ENCODE measurements around the gene USP35.

Gene USP35

DNA sequence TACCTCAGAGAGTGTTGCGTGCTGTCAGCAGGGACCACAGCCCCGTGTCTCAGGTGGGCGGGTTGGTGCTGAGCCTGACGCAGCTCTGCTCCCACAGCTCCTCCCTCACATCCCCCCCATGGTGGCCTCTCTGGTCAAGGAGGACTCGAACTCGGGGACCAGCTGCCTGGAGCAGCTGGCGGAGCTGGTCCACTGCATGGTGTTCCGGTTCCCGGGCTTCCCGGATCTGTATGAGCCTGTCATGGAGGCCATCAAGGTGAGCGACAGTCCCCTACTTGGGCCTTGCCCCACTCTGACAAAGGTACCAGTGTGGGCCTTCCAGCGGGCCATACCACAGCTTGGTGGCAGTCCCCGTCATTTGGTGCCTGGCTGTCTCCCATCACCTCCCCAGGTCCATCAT lies 11.8 kb downstream of the USP35 start:
- Mint-ChIP-seq H3K27me3 (no peaks in the 10 kb centered on the region), H3K4me3 (no peak overlapping the region), H3K27ac (no peak overlapping the region), H3K36me3 (peaks cover 3% of the 10 kb centered on the region), H3K4me1 (peaks cover 56% of the 10 kb centered on the region), H3K9me3 (no peaks in the 10 kb centered on the region)

DNA sequence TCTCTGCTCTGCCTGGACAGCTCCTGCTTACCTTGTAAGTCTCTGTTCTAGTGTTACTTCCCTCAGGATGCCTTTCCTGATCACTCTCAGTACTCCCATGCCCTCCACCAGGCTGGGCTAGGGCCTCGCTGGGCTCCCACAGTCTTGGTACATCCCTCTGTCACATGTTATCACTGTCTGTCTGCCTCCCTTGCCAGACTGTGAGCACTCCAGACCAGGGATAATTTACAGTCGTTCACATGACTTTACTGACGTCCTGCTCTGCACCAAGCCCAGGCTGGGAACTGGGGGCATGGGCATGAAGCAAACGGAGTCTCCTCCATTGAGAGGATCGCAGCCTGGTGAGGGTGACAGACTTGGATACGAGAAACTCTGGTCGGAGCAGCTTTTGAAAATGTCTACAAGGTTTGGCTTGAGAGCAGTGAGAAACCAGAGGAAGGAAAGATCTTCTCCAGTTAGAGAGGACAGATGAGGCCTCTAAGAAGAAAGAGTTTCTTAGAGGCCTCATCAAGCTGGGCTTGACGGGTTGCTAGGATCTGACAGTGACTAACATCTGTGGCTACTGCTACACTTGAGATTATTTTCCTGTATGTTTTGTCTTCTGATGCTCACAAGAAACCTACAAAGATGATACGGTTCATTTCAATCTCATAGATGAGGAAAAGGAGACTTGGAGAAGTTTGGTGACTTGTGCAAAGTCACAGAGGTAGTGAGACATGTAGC lies 12.5 kb downstream of the USP35 start:
- Mint-ChIP-seq H3K4me3 (peak overlapping the region; percentile 31), H3K4me1 (peaks cover 57% of the 10 kb centered on the region), H3K27me3 (no peaks in the 10 kb centered on the region), H3K36me3 (peaks cover 3% of the 10 kb centered on the region), H3K9me3 (no peaks in the 10 kb centered on the region), H3K27ac (peak overlapping the region; percentile 71)

DNA sequence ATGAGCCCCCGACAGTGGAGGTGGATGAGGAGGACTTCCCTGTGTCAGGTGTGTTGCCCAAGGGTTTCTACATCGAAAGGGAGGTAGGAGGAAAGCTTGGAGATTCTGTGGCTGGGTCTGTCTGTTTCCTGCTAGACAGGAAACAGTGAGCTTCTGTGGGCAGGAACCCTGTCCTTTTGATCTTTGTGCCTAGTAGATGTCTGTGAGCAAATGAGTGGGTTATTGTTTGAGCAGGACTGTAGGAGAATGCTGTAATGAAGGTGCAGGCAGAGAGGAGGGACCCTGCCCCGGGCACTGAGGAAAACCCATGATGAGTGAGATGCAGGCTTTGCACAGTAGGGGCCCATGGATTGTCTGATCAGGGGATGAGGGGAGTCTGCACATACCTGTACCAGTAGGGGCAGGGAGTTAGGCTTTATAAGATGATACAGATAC lies 14.0 kb downstream of the USP35 start:
- Mint-ChIP-seq H3K36me3 (peaks cover under 1% of the 10 kb centered on the region), H3K4me3 (peak overlapping the region; percentile 83), H3K27ac (peak overlapping the region; percentile 95), H3K4me1 (peaks cover 57% of the 10 kb centered on the region), H3K9me3 (no peaks in the 10 kb centered on the region), H3K27me3 (no peaks in the 10 kb centered on the region)

DNA sequence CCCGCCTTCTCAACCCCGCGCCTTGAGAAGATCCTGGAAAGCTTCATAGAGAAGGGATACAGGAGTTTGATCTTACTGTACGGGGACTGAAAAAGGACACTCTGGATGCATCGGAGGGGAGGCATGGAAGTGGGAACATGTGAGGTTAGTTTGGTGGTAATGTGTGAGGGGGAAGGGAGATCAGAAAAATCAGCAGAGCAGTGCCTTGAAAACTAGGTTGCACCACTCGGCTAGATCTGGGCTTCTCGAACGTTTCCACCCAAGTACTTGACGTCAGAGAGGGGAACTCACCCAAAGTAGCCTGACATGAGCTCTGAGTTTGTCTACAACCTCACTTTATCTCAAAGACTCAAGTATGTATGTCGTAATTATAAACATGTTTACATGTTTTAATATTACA lies 14.5 kb downstream of the USP35 start:
- Mint-ChIP-seq H3K36me3 (peaks cover 2% of the 10 kb centered on the region), H3K9me3 (no peaks in the 10 kb centered on the region), H3K27me3 (no peaks in the 10 kb centered on the region), H3K4me1 (peaks cover 57% of the 10 kb centered on the region), H3K27ac (peak overlapping the region; percentile 95), H3K4me3 (peak overlapping the region; percentile 83)

DNA sequence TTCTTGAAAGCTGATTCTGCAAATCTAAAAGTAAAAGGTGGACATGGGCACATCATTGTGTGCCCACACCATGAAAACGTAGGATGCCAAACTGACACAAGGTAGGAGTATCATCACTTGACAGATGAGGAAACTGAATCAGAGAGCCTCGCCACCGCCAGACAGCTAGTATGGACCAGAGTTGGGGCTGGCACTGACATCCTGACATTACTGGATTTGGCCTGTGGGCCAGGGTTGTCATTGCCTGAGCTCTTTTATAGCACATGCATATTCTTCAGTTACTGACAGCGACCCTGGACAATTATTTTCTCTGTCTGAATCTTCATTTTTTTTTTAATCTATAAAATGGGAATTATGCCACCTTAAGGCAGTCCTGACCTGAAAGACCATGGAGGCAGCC lies 16.5 kb downstream of the USP35 start:
- Mint-ChIP-seq H3K9me3 (no peaks in the 10 kb centered on the region), H3K4me1 (peaks cover 45% of the 10 kb centered on the region), H3K4me3 (no peak overlapping the region), H3K27ac (no peak overlapping the region), H3K36me3 (peaks cover 5% of the 10 kb centered on the region), H3K27me3 (no peaks in the 10 kb centered on the region)

DNA sequence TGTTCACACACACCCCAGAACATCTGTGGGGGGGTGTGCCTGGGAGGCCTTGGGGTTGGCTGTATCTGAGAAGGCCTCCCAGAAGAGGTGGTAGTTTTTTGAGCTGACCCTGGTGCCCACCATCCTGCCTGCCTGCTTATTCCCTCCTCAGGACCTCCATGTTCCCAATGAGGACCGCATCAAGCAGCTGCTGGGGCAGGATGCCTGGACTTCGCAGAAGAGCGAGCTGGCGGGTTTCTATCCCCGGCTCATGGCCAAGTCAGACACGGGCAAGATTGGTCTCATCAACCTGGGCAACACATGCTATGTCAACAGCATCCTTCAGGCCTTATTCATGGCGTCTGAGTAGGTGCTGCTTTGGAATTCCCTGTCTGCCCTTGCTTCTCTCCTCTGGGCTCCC lies 17.0 kb downstream of the USP35 start:
- Mint-ChIP-seq H3K4me1 (peaks cover 44% of the 10 kb centered on the region), H3K27me3 (no peaks in the 10 kb centered on the region), H3K4me3 (no peak overlapping the region), H3K36me3 (peaks cover 8% of the 10 kb centered on the region), H3K27ac (no peak overlapping the region), H3K9me3 (no peaks in the 10 kb centered on the region)

DNA sequence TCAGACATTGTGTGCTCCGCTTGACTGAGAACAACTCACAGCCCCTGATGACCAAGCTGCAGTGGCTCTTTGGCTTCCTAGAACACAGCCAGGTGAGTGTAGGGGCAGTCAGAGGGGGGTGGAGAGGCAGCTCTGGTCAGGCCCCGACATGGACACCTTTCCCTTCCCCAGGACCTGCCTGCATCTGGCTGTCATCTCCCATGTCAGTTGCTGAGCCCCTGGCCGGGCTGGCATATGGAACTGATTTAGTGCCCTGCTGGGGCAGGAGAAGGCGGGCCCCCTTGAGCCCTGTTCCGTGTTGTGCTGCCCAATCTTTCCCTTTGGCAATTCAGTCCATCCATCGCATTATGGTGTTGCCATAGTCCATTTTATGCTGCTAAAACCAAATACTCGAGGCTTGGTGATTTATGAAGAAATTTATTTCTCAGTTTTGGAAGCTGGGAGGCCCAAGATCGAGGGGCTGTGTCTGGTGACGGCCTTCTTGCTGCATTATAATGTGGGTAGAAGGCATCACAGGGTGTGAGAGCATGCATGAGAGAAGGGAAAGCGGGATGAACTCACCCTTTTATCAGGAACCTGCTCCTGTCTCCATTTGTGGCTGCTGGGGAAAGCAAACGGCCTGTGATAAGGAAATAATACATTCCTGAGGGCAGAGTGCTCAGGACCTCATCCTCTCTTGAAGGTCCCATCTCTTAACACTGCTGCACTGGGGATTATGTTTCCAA lies 19.0 kb downstream of the USP35 start:
- H3K9me3 Mint-ChIP-seq, result no peaks in the 10 kb centered on the region
- H3K4me3 Mint-ChIP-seq, result no peak overlapping the region
- H3K27ac Mint-ChIP-seq, result no peak overlapping the region
- H3K36me3 Mint-ChIP-seq, result peaks cover 19% of the 10 kb centered on the region
- H3K4me1 Mint-ChIP-seq, result peaks cover 39% of the 10 kb centered on the region
- H3K27me3 Mint-ChIP-seq, result no peaks in the 10 kb centered on the region

DNA sequence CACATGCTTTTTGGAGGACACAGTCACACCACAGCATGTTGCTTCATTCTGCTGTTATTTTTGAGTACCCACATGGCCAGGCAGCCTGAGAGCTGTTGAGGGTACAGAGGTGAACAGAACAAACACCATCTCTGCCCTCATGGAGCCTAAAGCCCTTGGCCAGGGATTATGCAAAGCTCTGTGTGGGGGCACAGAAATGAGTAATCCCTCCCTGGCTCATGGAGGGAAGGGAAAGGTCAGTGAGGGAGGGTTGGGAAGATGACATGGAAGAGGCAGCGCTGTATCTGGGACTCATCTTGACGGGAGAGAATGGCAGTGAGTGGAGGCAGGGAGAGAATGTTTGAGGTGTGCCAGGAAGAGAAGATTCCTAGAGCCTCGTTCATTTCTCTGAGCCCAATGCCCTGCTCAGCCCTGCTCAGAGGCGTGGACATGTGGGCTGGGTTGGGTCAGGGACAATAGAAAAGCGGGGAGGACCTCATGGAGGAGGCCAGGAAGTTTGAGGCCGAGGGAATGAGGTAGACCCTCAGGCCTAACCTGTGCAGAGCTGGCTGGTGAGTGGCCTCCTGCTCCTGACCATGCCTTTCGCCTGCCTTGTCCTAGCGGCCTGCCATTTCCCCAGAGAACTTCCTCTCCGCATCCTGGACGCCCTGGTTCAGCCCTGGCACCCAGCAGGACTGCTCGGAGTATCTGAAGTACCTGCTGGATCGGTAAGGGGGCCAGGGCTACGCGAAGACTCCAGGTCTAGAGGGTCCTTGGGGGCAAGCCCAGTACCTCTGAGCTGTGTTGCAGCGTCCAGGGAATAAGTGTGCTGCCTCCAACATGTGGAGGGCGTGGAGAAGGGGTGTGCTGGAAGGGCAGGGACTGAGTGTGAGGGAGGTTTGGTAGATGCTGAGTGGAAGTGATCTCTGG lies 19.8 kb downstream of the USP35 start:
- H3K36me3 Mint-ChIP-seq, result peaks cover 21% of the 10 kb centered on the region
- no peak overlapping the region for H3K4me3 Mint-ChIP-seq
- no peak overlapping the region for H3K27ac Mint-ChIP-seq
- no peaks in the 10 kb centered on the region for H3K9me3 Mint-ChIP-seq
- peaks cover 34% of the 10 kb centered on the region for H3K4me1 Mint-ChIP-seq
- H3K27me3 Mint-ChIP-seq, result no peaks in the 10 kb centered on the region

DNA sequence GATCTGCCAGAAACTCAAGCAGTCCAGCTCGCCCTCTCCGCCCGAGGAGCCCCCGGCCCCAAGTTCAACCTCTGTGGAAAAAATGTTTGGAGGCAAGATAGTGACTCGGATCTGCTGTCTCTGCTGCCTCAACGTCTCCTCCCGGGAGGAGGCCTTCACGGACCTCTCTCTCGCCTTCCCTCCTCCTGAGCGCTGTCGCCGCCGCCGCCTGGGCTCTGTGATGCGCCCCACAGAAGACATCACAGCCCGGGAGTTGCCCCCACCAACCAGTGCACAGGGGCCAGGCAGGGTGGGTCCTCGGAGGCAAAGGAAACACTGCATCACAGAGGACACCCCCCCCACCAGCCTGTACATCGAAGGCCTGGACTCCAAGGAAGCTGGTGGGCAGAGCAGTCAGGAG lies 20.8 kb downstream of the USP35 start:
- Mint-ChIP-seq H3K27me3 (no peaks in the 10 kb centered on the region), H3K36me3 (peaks cover 21% of the 10 kb centered on the region), H3K27ac (no peak overlapping the region), H3K4me1 (peaks cover 30% of the 10 kb centered on the region), H3K9me3 (no peaks in the 10 kb centered on the region), H3K4me3 (no peak overlapping the region)

DNA sequence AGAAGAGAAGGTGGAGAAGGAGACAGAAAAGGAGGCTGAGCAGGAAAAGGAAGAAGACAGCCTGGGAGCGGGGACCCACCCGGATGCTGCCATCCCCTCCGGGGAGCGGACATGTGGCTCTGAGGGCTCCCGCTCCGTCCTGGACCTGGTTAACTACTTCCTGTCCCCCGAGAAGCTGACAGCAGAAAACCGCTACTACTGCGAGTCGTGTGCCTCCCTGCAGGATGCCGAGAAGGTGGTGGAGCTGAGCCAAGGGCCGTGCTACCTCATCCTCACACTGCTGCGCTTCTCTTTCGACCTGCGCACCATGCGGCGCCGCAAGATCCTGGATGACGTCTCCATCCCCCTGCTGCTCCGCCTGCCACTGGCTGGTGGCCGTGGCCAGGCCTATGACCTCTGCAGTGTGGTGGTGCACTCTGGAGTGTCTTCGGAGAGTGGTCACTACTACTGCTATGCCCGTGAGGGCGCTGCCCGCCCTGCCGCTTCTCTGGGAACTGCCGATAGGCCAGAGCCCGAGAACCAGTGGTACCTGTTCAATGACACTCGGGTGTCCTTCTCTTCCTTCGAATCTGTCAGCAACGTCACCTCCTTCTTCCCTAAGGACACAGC lies 21.4 kb downstream of the USP35 start:
- Mint-ChIP-seq H3K27ac (no peak overlapping the region), H3K4me3 (no peak overlapping the region)

DNA sequence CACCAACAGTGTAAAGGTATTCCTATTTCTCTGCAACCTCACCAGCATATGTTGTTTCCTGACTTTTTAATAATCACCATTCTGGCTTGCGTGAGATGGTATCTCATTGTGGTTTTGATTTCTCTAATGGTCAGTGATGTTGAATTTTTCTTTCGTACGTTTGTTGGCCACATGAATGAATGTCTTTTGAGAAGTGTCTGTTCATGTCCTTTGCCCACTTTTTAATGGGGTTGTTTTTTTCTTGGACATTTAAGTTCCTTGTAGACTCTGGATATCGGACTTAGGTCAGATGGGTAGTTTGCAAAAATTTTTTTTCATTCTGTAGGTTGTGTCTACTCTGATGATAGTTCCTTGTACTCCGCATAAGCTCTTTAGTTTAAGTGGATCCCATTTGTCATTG lies 22.8 kb downstream of the USP35 start:
- Mint-ChIP-seq H3K36me3 (peaks cover 21% of the 10 kb centered on the region), H3K4me1 (peaks cover 18% of the 10 kb centered on the region), H3K27me3 (no peaks in the 10 kb centered on the region), H3K27ac (no peak overlapping the region), H3K9me3 (no peaks in the 10 kb centered on the region), H3K4me3 (no peak overlapping the region)

More for the DNA sequence above, 21.4 kb downstream of the USP35 start:
- H3K27me3 Mint-ChIP-seq, result no peaks in the 10 kb centered on the region
- peaks cover 24% of the 10 kb centered on the region for H3K4me1 Mint-ChIP-seq
- no peaks in the 10 kb centered on the region for H3K9me3 Mint-ChIP-seq
- peaks cover 21% of the 10 kb centered on the region for H3K36me3 Mint-ChIP-seq

DNA sequence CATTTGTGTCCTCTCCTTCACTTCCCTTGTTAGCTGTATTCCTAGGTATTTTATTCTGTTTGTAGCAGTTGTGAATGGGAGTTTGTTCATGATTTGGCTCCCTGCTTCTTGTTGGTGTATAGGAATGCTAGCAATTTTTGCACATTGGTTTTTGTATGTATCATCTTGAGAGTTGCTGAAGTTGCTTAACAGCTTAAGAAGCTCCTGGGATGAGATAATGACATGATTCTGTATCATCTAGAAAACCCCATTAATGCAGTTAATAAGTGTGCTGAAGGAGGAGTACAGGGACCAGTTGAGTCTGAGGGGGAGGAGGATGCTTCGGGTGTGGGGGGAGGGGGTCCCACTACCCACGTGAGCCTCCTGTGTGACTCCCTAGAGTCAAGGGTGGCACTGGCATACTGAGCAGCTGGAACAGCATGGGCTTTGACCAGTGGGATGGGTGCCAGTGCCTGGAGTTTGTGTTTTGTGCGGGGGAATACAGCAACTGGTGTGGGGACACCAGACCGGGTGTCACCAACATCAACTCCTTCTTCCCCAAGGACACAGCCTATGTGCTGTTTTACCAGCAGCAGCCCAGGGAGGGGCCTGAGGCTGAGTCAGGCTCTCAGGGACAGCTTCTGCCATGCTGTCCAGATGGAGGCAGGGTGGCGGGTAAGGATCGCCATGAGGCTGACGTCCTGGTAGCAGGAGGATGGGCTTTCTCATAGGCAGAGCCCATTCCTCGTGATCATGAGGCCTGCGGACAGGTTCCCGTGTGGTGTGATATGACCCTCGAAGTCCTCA lies 24.1 kb downstream of the USP35 start:
- H3K9me3 Mint-ChIP-seq, result no peaks in the 10 kb centered on the region
- peaks cover 16% of the 10 kb centered on the region for H3K4me1 Mint-ChIP-seq
- H3K36me3 Mint-ChIP-seq, result peaks cover 20% of the 10 kb centered on the region
- no peak overlapping the region for H3K4me3 Mint-ChIP-seq
- H3K27me3 Mint-ChIP-seq, result no peaks in the 10 kb centered on the region
- H3K27ac Mint-ChIP-seq, result no peak overlapping the region

DNA sequence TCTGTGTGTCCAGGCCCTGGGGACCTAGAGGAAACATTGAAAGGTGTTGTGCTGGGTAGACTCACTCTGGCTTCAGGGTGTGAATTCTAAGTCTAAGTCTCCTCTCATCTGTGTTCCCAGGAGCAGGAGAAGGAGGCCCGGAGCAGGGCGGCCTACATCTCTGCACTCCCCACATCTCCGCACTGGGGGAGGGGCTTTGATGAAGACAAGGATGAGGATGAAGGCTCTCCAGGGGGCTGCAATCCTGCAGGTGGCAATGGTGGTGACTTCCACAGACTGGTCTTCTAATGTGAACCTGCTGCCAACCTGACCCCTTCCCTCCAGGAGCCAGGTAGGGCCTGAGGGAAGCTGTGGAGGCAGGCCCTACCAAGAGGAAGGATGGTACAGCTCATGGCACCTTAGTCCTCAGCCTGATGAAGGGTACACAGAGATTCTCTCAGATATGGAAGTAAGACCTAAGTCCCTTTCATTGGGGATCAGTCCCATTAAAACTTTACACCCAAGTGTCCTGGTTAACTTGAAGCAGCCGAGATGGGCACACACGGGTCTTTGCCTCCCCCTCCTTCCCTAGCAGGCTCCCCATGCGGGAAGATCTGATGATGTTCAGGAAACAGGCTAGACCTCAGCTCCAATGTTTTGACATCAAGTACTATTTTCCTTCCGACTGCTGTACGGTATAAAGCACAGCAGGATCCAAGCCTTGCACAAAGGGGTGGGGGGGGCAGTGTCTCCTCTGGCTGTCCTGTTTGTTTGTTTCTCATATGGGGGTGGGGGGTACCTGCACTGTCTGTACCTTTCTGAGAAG lies 25.0 kb downstream of the USP35 start:
- H3K27me3 Mint-ChIP-seq, result no peaks in the 10 kb centered on the region
- peaks cover 16% of the 10 kb centered on the region for H3K4me1 Mint-ChIP-seq
- no peaks in the 10 kb centered on the region for H3K9me3 Mint-ChIP-seq
- no peak overlapping the region for H3K4me3 Mint-ChIP-seq
- peaks cover 22% of the 10 kb centered on the region for H3K36me3 Mint-ChIP-seq
- H3K27ac Mint-ChIP-seq, result no peak overlapping the region
